Activated T-cell treated with anti-CD3 and anti-CD28 coated beads, Interleukin-2, amount 50 U/mL, for 24 hours (primary cell): Measurements from ENCODE around the gene C16orf74.
A peak's percentile ranks its signal among the peaks of the same experiment; 100 is the strongest.

ENCODE experiments used
- DNase-seq: peaks from one replicate; pipeline ENCODE4 v3.0.0-alpha.2; 2020
- H3K27ac Mint-ChIP-seq: 2 replicates; pipeline ENCODE4 v1.8.0; 2020; ENCODE audit warnings: mild to moderate bottlenecking, mixed read lengths
- H3K27me3 Mint-ChIP-seq: 2 replicates; pipeline ENCODE4 v1.8.0; 2020; ENCODE audit warnings: mixed read lengths
- H3K36me3 Mint-ChIP-seq: 2 replicates; pipeline ENCODE4 v1.8.0; 2020; ENCODE audit warnings: low read depth, mixed read lengths
- H3K4me1 Mint-ChIP-seq: 2 replicates; pipeline ENCODE4 v1.8.0; 2020; ENCODE audit warnings: low read depth, mixed read lengths
- H3K4me3 Mint-ChIP-seq: 2 replicates; pipeline ENCODE4 v1.8.0; 2020; ENCODE audit warnings: mild to moderate bottlenecking, moderate library complexity, mixed read lengths
- H3K9me3 Mint-ChIP-seq: 2 replicates; pipeline ENCODE4 v1.8.0; 2020; ENCODE audit warnings: mixed read lengths

C16orf74 gene

DNA sequence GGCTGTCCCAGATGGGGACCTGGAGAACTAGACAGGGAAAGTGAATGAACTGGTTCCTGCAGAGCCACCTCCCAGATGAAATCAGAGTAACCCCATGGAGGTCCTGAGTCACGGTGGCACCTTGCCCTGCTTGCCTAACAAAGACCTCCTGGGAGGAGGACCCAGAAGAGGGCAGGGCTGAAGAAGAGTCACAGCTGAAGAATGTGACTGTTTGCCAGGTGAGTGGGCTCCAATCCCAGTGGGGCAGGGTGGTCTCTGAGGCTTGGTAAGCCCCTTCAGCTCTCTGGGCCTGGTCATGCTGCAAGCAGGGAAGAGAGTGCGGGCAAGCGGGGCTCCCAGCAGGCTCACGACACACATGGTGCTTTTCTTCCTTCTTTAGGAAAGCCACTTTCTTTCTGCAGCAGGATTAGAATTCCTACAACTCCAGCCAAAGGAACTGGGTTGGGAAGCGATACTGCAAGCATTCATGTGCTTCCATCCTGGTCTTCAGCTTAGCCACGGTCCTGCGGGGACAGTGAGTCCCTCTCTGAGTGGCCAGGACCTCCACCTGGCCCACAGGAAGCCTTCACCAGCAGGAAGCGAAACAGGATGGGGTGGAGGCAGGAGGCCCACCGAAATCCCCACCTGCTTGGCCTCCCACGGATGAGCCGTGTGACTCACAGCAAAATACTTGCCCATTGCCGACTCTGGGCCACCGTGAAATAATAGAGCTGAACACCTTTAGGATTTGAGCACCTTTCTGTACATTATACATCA, 4.3 kb downstream of the C16orf74 start:
- no peaks in the 10 kb centered on the region for H3K36me3 Mint-ChIP-seq
- DNase-seq, result no peak
- peaks cover 12% of the 10 kb centered on the region for H3K4me1 Mint-ChIP-seq

DNA sequence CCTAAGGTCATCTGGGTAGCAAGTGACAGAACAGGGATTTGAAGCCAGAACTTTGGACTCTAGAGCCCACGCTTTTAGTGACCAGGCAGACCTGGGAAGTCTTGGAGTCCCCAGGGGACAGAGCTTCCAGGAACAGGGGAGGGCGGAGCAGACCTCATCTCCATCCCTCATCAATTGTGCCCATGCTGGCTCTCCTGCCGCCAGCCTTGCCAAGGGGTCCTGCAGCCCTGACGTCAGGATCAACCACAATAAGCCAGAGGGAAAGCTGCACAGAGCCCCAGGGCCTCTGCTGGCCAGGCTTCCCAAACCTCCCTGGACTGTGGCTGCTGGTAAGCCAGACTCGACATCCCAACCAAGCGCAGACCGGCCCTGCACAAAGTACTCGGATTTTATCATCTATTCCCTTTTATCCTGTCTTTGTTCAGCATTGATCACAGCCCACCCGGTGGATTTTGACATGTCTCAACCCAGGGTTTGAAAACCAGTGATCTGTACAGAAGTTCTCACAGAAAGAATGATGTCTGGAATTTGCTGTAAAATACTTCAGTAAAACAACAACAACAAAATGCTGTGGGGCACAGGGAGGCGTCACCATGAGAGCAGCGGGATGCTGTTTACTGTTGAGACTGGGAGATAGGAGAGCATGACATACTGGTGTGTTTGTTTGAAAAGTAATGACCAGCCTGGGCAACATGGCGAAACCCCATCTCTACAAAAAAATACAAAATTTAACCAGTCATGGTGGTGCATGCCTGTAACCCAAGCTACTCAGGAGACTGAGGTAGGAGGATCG, 11.8 kb downstream of the C16orf74 start:
- Mint-ChIP-seq H3K4me1 (peaks cover 22% of the 10 kb centered on the region), H3K4me3 (no peak overlapping the region), H3K27ac (no peak overlapping the region), H3K36me3 (no peaks in the 10 kb centered on the region), H3K9me3 (no peaks in the 10 kb centered on the region), H3K27me3 (no peaks in the 10 kb centered on the region)
- no peak for DNase-seq

More for the DNA sequence above, 4.3 kb downstream of the C16orf74 start:
- Mint-ChIP-seq H3K27ac (no peak overlapping the region), H3K27me3 (peaks cover 20% of the 10 kb centered on the region), H3K9me3 (no peaks in the 10 kb centered on the region), H3K4me3 (no peak overlapping the region)

DNA sequence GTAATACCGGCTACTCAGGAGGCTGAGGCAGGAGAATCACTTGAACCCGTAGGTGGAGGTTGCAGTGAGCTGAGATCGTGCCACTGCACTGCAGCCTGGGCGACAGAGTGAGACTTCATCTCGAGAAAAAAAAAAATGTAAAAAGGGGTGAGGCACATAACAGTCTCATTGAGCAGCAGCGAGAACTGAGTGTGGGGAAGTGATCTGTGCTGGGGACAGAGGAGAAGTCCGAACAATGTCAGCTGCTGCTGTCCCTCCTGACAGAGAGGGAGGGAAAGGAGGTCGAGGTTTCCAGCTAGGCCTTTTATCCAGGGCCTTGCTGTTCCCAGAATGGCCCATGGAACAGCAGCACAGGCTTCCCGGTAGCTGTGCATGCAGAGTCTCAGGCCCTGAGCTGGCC, 14.0 kb downstream of the C16orf74 start:
- Mint-ChIP-seq H3K9me3 (no peaks in the 10 kb centered on the region), H3K4me3 (no peak overlapping the region), H3K27me3 (no peaks in the 10 kb centered on the region), H3K36me3 (no peaks in the 10 kb centered on the region), H3K4me1 (peaks cover 26% of the 10 kb centered on the region), H3K27ac (no peak overlapping the region)
- DNase-seq, result no peak

- no peaks in the 10 kb centered on the region for H3K36me3 Mint-ChIP-seq
- no peaks in the 10 kb centered on the region for H3K27me3 Mint-ChIP-seq
- H3K9me3 Mint-ChIP-seq, result no peaks in the 10 kb centered on the region
- no peak overlapping the region for H3K27ac Mint-ChIP-seq
- peaks cover 26% of the 10 kb centered on the region for H3K4me1 Mint-ChIP-seq
- DNase-seq, result no peak
- no peak overlapping the region for H3K4me3 Mint-ChIP-seq
Measured at GRCh38 chr16:85735946-85736345, 14.9 kb downstream of the C16orf74 start.

GRCh38 chr16:85735225-85735635, 15.7 kb downstream of the C16orf74 start:
- H3K27ac Mint-ChIP-seq, result peak overlapping the region; percentile 64
- peak; percentile 48 for DNase-seq
- peaks cover 26% of the 10 kb centered on the region for H3K4me1 Mint-ChIP-seq

DNA sequence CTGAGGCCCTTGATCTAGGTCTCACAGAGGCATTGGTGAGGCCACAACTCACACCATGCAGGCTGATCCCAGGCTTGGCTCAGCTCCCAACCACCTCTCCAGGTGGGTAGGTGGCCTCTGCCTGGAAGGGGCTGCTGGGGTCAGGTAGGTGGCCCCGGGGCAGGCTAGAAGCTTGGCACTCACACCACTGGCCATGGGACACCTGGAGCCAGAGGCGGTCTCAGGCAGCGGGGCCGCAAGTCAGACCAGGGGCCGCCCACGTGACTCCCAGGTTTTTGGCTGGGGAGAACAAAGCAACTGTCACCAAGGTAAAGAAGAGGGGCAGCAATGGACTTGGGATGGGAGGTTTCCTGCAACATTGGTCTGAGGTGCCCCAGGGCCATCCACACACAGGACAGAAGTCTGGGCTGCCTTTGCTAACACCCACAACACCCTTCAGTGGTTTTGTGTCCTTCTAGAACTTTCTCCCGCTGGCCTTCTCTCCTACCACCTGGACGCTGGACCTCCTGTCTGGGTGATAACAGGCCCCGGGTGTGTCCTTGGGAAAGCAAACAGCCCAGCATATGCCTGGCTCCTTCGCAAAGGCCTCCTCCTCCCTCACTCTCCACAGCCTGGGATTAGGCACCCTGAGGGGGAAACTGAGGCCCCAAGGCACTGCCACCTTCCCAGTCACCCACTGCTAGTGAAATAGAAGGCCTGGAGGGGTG, 16.4 kb downstream of the C16orf74 start:
- H3K27me3 Mint-ChIP-seq, result no peaks in the 10 kb centered on the region
- no peak overlapping the region for H3K27ac Mint-ChIP-seq
- no peak overlapping the region for H3K4me3 Mint-ChIP-seq

More at GRCh38 chr16:85735225-85735635, 15.7 kb downstream of the C16orf74 start:
- Mint-ChIP-seq H3K27me3 (no peaks in the 10 kb centered on the region), H3K4me3 (peak overlapping the region; percentile 23), H3K36me3 (no peaks in the 10 kb centered on the region), H3K9me3 (no peaks in the 10 kb centered on the region)

GRCh38 chr16:85733839-85734170, 17.1 kb downstream of the C16orf74 start:
- H3K27ac Mint-ChIP-seq, result no peak overlapping the region
- no peak for DNase-seq
- no peak overlapping the region for H3K4me3 Mint-ChIP-seq

More for the DNA sequence above, 16.4 kb downstream of the C16orf74 start:
- no peaks in the 10 kb centered on the region for H3K9me3 Mint-ChIP-seq
- no peaks in the 10 kb centered on the region for H3K36me3 Mint-ChIP-seq
- H3K4me1 Mint-ChIP-seq, result peaks cover 26% of the 10 kb centered on the region
- DNase-seq, result no peak

GRCh38 chr16:85733155-85733838, 17.6 kb downstream of the C16orf74 start:
- Mint-ChIP-seq H3K4me1 (peaks cover 26% of the 10 kb centered on the region), H3K4me3 (no peak overlapping the region), H3K27ac (no peak overlapping the region), H3K9me3 (no peaks in the 10 kb centered on the region), H3K36me3 (no peaks in the 10 kb centered on the region), H3K27me3 (no peaks in the 10 kb centered on the region)
- DNase-seq, result no peak

More at GRCh38 chr16:85733839-85734170, 17.1 kb downstream of the C16orf74 start:
- Mint-ChIP-seq H3K27me3 (no peaks in the 10 kb centered on the region), H3K9me3 (no peaks in the 10 kb centered on the region), H3K4me1 (peaks cover 26% of the 10 kb centered on the region), H3K36me3 (no peaks in the 10 kb centered on the region)

DNA sequence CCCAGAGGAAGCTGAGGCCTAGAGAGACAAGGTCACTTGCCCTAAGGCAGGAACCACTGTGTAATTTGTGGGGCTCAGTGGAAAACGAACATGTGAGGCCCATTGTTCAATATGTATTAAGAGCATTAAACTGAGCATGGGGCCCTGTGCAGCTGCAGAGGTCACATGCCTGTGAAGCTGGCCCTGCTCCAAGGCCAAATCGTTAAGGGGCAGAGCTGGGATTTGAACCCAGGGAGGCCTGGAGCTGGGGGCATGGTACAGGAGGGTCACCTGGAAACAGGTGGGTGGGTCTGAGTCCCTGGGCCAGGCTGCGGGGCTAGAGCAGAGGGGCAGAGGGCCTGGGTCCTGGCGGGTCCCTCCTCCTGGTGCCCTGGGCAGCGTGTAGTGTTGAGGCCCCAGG, 19.7 kb downstream of the C16orf74 start:
- H3K27me3 Mint-ChIP-seq, result no peaks in the 10 kb centered on the region
- no peak for DNase-seq
- H3K27ac Mint-ChIP-seq, result no peak overlapping the region
- no peaks in the 10 kb centered on the region for H3K36me3 Mint-ChIP-seq
- H3K9me3 Mint-ChIP-seq, result no peaks in the 10 kb centered on the region
- no peak overlapping the region for H3K4me3 Mint-ChIP-seq
- peaks cover 24% of the 10 kb centered on the region for H3K4me1 Mint-ChIP-seq

GRCh38 chr16:85730186-85730465, 20.8 kb downstream of the C16orf74 start:
- Mint-ChIP-seq H3K27me3 (no peaks in the 10 kb centered on the region), H3K27ac (no peak overlapping the region), H3K9me3 (no peaks in the 10 kb centered on the region), H3K4me3 (no peak overlapping the region), H3K4me1 (peaks cover 14% of the 10 kb centered on the region), H3K36me3 (no peaks in the 10 kb centered on the region)
- no peak for DNase-seq

GRCh38 chr16:85729452-85730185, 21.3 kb downstream of the C16orf74 start:
- Mint-ChIP-seq H3K36me3 (no peaks in the 10 kb centered on the region), H3K4me3 (no peak overlapping the region), H3K9me3 (no peaks in the 10 kb centered on the region), H3K27me3 (no peaks in the 10 kb centered on the region), H3K4me1 (peaks cover 9% of the 10 kb centered on the region), H3K27ac (no peak overlapping the region)
- DNase-seq, result no peak

GRCh38 chr16:85728879-85729278, 22.0 kb downstream of the C16orf74 start:
- Mint-ChIP-seq H3K36me3 (no peaks in the 10 kb centered on the region), H3K27ac (no peak overlapping the region), H3K9me3 (no peaks in the 10 kb centered on the region), H3K4me1 (peaks cover 2% of the 10 kb centered on the region), H3K27me3 (no peaks in the 10 kb centered on the region), H3K4me3 (no peak overlapping the region)
- no peak for DNase-seq

DNA sequence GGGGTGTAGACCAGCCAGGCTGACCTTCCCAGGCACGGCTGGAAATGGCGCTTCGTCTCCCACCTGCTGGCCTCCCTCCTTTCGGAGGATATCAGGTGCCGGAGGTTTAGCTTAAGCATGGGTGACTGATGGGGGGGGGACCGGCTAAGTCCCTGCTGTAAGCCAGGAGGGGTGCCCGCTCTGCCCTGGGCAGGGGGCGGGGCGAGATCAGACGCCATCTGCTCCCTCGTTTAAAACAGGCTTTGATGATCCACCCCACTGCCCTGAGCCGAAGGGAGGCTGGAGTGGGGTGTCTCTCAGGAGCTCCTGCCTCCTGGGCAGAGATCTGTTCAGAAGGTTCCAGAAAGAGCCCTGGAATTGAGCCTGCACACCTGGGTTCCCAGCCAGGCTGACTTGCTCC, 26.0 kb downstream of the C16orf74 start:
- Mint-ChIP-seq H3K9me3 (no peaks in the 10 kb centered on the region), H3K36me3 (no peaks in the 10 kb centered on the region), H3K4me1 (no peaks in the 10 kb centered on the region), H3K27ac (no peak overlapping the region), H3K27me3 (no peaks in the 10 kb centered on the region), H3K4me3 (no peak overlapping the region)
- no peak for DNase-seq
